ENCODE results near the gene RBM45.

Gene RBM45

GRCh38 chr2:178155524-178155923, 43.3 kb downstream of the RBM45 start:
- no peak for DNase-seq (ENCODE audit: extremely low read depth in 1 of 2, low read depth in 1 of 2)

- no peak for DNase-seq (ENCODE audit: extremely low read depth in 1 of 2, low read depth in 1 of 2)
Measured at GRCh38 chr2:178157574-178157973, 45.3 kb downstream of the RBM45 start.

GRCh38 chr2:178159966-178160365, 47.7 kb downstream of the RBM45 start:
- no peak for DNase-seq (ENCODE audit: extremely low read depth in 1 of 2, low read depth in 1 of 2)

- DNase-seq (ENCODE audit: extremely low read depth in 1 of 2, low read depth in 1 of 2) = no peak
Measured at GRCh38 chr2:178160601-178161000, 48.4 kb downstream of the RBM45 start.

GRCh38 chr2:178163395-178163794, 51.2 kb downstream of the RBM45 start:
- DNase-seq (ENCODE audit: extremely low read depth in 1 of 2, low read depth in 1 of 2) = no peak

GRCh38 chr2:178163911-178164310, 51.7 kb downstream of the RBM45 start:
- no peak for DNase-seq (ENCODE audit: extremely low read depth in 1 of 2, low read depth in 1 of 2)

GRCh38 chr2:178173657-178174056, 61.4 kb downstream of the RBM45 start:
- no peak for DNase-seq (ENCODE audit: extremely low read depth in 1 of 2, low read depth in 1 of 2)

- no peak for DNase-seq (ENCODE audit: extremely low read depth in 1 of 2, low read depth in 1 of 2)
Measured at GRCh38 chr2:178177066-178177679, 64.9 kb downstream of the RBM45 start.
